GM12873 (cell line): ENCODE data around the gene GLI3.

Experiments used
- TF ChIP-seq, protein P1 (sequence below): IDR thresholded peaks from 2 replicates; pipeline ENCODE4 v1.5.1; 2012; ENCODE audit warnings: low read depth, mild to moderate bottlenecking, moderate library complexity, low read length, control low read depth; ENCODE audit not compliant: insufficient read depth; ENCODE audit errors: missing control alignments

Gene GLI3

GRCh38 chr7:42087616-42088015 is 149.4 kb downstream of the GLI3 start:
- TF ChIP-seq, protein P1, sequence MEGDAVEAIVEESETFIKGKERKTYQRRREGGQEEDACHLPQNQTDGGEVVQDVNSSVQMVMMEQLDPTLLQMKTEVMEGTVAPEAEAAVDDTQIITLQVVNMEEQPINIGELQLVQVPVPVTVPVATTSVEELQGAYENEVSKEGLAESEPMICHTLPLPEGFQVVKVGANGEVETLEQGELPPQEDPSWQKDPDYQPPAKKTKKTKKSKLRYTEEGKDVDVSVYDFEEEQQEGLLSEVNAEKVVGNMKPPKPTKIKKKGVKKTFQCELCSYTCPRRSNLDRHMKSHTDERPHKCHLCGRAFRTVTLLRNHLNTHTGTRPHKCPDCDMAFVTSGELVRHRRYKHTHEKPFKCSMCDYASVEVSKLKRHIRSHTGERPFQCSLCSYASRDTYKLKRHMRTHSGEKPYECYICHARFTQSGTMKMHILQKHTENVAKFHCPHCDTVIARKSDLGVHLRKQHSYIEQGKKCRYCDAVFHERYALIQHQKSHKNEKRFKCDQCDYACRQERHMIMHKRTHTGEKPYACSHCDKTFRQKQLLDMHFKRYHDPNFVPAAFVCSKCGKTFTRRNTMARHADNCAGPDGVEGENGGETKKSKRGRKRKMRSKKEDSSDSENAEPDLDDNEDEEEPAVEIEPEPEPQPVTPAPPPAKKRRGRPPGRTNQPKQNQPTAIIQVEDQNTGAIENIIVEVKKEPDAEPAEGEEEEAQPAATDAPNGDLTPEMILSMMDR = no peak

DNA sequence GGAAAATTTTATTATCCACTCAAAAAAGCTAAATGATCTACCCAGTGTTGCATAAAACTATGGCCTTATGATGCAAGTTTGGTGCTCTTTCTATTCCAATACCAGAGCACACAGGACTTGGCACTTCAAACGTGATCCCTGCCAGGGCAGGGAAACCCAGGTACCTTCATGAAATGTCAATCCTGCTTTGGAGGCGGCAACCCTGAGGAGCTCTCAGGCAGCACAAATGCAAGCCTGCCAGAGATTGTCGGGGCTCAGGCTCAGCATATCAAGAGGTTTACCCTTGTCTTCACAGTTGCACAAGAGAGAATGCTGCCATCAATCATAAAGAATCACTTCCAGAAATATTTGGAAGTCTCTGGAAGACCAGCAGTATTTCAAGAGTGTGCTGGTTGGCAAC is 151.5 kb downstream of the GLI3 start:
- TF ChIP-seq, protein P1 = no peak

DNA sequence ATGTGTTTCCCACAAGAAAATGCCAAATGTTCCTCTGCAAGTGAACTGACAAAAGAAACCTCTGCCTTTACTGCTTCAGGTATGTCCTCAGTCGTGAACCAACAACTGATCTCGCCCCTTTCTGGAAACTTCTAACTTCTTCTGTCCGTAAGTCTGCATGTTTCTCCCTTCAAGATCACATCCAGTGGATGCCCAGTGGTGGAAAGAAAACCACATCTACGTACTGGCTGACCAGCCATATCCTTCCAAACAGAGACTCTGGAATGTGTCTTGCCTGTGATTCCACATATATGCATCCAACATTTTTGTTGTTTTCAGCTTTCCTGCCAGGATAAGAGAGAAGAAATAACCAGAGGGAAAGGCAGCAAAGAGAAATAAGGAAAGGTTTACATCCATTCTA is 152.7 kb downstream of the GLI3 start:
- TF ChIP-seq, protein P1 = no peak

DNA sequence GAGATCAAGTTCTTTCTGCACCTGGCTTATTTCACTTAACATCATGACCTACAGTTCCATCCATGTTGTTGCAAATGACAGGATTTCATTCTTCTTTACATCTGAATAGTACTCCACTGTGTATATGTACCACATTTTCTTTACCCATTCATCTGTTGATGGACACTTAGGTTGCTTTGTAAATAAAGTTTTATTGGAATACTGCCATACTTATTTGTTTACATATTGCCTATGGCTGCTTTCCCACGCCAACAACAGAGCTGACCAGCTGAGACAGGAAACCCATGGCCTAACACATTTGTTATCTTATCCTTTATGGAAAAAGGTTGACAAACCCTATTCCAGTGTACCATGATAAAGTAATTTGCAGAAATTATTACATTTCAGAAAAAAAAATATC is 153.7 kb downstream of the GLI3 start:
- TF ChIP-seq, protein P1 = no peak

GRCh38 chr7:42082144-42082543 is 154.9 kb downstream of the GLI3 start:
- TF ChIP-seq, protein P1 = no peak

- TF ChIP-seq, protein P1 = no peak
These were observed 155.3 kb downstream of the GLI3 start for GRCh38 chr7:42081671-42082070.

DNA sequence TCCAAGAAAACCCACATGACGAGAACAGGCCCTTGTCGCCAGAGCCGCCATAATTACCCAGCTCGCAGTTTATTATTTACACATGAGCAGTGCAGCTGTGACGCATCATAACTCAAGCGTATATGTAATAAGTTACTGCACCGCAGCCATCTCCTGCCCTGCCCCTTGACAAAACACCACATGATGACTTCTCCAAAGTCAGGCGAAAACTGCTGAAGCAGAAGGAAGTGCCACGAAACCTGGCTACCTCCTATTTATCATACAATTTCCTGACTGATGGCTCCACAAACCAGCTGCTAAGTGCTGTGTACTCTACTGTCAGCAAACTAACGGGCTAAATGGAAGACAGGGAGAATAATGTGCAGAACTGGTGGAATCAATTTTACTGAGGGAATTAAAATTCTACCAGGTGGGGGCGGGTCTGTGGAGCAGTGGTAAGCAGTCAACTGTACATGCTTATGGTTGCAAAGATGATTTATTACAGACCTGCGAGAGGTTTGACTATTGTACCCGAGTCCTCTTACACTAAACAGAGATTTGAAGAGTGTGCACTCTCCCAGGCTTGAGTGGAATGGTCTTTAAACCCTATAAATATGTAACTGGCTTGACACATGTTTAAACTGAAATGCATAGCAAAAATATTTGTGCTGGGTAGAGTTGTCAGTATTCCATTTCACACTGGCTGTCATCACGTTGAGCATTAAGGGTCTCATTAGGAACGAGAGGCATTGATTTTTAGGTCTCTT is 156.0 kb downstream of the GLI3 start:
- TF ChIP-seq, protein P1 = no peak
